SK-N-SH (cell line): ENCODE measurements around the gene CSNK1G3. TPM values are rescaled to one million over a fixed set of nuclear protein-coding genes. Genes with fewer than 3 reads are reported as not detected.

Source experiments
- CTCF ChIA-PET: fragments of 300-600, 350-600 bp; formaldehyde crosslinking; extraction: SDS; loops from one replicate; lab custom pipeline; 2021; lab: Yijun Ruan, JAX
- POLR2A ChIA-PET: fragments of 350-600 bp; sonication (Branson Sonifier 250); formaldehyde crosslinking; extraction: SDS; loops from one replicate; lab custom pipeline; 2020; ENCODE audit warnings: antibody characterized with exemption, inconsistent platforms; lab: Yijun Ruan, JAX
- DNase-seq: peaks from one replicate; pipeline ENCODE4 v3.0.0; 2012
- H2AFZ ChIP-seq: fragments of 200-600 bp; sonication (generic); 2 replicates; pipeline ENCODE4 v1.8.1; 2016; ENCODE audit warnings: antibody characterized with exemption, mild to moderate bottlenecking, low read depth
- H3F3A ChIP-seq: fragments of 200-600 bp; sonication (generic); replicated peaks from 2 replicates; pipeline ENCODE3; 2016; ENCODE audit warnings: antibody characterized with exemption, mild to moderate bottlenecking; ENCODE audit not compliant: insufficient read depth
- H3K27ac ChIP-seq, 2 experiments: fragments of 200-500 bp in 1 of 2; fragments of 200-600 bp in 1 of 2; sonication (Bioruptor generic) in 1 of 2; sonication (generic), shearing (Covaris generic) in 1 of 2; 2 replicates each; pipeline versions ENCODE4 v1.5.1 to v1.6.1; 2014 to 2016; ENCODE audit warnings: low read depth in 2 of 2, inconsistent platforms in 1 of 2, low read length in 1 of 2, mild to moderate bottlenecking in 1 of 2, mixed read lengths in 1 of 2
- H3K27me3 ChIP-seq: fragments of 200-600 bp; sonication (generic), shearing (Covaris generic); 2 replicates; pipeline ENCODE4 v1.6.1; 2016; ENCODE audit warnings: mixed run types; ENCODE audit not compliant: insufficient read depth
- H3K36me3 ChIP-seq, 2 experiments: fragments of 200-500 bp in 1 of 2; fragments of 200-600 bp in 1 of 2; sonication (Bioruptor generic) in 1 of 2; sonication (generic) in 1 of 2; replicated peaks in 1 of 2; 2 replicates each; pipeline versions ENCODE3 to v1.5.1; 2014 to 2016; ENCODE audit warnings: low read length in 1 of 2, mild to moderate bottlenecking in 1 of 2; ENCODE audit not compliant: insufficient read depth in 2 of 2, control insufficient read depth in 1 of 2
- H3K4me1 ChIP-seq, 2 experiments: fragments of 200-500 bp in 1 of 2; fragments of 200-600 bp in 1 of 2; sonication (Bioruptor generic) in 1 of 2; sonication (generic), shearing (Covaris generic) in 1 of 2; 2 replicates each; pipeline versions ENCODE4 v1.5.1 to v1.6.1; 2014 to 2016; ENCODE audit warnings: low read depth in 1 of 2, low read length in 1 of 2, mixed run types in 1 of 2; ENCODE audit not compliant: insufficient read depth in 2 of 2, control insufficient read depth in 1 of 2
- H3K4me2 ChIP-seq: fragments of 200-600 bp; sonication (generic), shearing (Covaris generic); 2 replicates; pipeline ENCODE4 v1.6.1; 2017; ENCODE audit warnings: mixed run types
- H3K4me3 ChIP-seq, 2 experiments: fragments of 200-500 bp in 1 of 2; fragments of 200-600 bp in 1 of 2; sonication (Bioruptor generic) in 1 of 2; sonication (generic), shearing (Covaris generic) in 1 of 2; 2 replicates each; pipeline versions ENCODE4 v1.5.1 to v1.8.1; 2014 to 2016; ENCODE audit warnings: low read depth in 2 of 2, inconsistent platforms in 1 of 2, low read length in 1 of 2, mild to moderate bottlenecking in 1 of 2, mixed read lengths in 1 of 2, moderate library complexity in 1 of 2
- H3K79me2 ChIP-seq: fragments of 200-600 bp; sonication (generic); 2 replicates; pipeline ENCODE4 v1.8.1; 2017; ENCODE audit warnings: mild to moderate bottlenecking; ENCODE audit not compliant: insufficient read depth
- H3K9ac ChIP-seq: fragments of 200-600 bp; sonication (generic); 2 replicates; pipeline ENCODE4 v1.6.1; 2017; ENCODE audit warnings: mixed run types
- H3K9me2 ChIP-seq: fragments of 200-600 bp; sonication (generic); 2 replicates; pipeline ENCODE4 v1.6.1; 2017; ENCODE audit warnings: mixed run types
- H3K9me3 ChIP-seq: fragments of 200-600 bp; sonication (generic); 2 replicates; pipeline ENCODE4 v1.6.1; 2017; ENCODE audit warnings: mixed run types, mild to moderate bottlenecking, moderate library complexity
- H4K20me1 ChIP-seq: fragments of 200-600 bp; sonication (generic); 2 replicates; pipeline ENCODE4 v1.6.1; 2017; ENCODE audit warnings: mild to moderate bottlenecking, mixed run types; ENCODE audit not compliant: insufficient read depth
- CHD2 ChIP-seq: fragments of 150-350 bp; IDR thresholded peaks from 2 replicates; pipeline ENCODE4 v1.6.1; 2018; ENCODE audit warnings: low read length; ENCODE audit not compliant: partially characterized antibody
- EP300 ChIP-seq, 2 experiments: IDR thresholded peaks; 2 replicates each; pipeline versions ENCODE4 v1.4.0 to v1.6.1; 2012; ENCODE audit warnings: borderline replicate concordance in 1 of 2, low read depth in 1 of 2, low read length in 1 of 2
- EZH2phosphoT487 ChIP-seq: fragments of 200-600 bp; sonication (generic); IDR thresholded peaks from 2 replicates; pipeline ENCODE4 v1.6.1; 2017; ENCODE audit warnings: low read depth, mixed run types, mild to moderate bottlenecking, antibody characterized with exemption, moderate library complexity, borderline replicate concordance
- FOSL2 ChIP-seq: IDR thresholded peaks from 2 replicates; pipeline ENCODE4 v1.4.0; 2012; ENCODE audit warnings: low read depth, mild to moderate bottlenecking, moderate library complexity, borderline replicate concordance
- FOXM1 ChIP-seq: IDR thresholded peaks from 2 replicates; pipeline ENCODE4 v1.4.0; 2012; ENCODE audit warnings: low read depth, mild to moderate bottlenecking
- JUND ChIP-seq: IDR thresholded peaks from 2 replicates; pipeline ENCODE4 v1.4.0; 2012
- MEF2A ChIP-seq: IDR thresholded peaks from 2 replicates; pipeline ENCODE4 v1.4.0; 2012; ENCODE audit warnings: low read depth, borderline replicate concordance
- MXI1 ChIP-seq: IDR thresholded peaks from 2 replicates; pipeline ENCODE4 v1.6.1; 2012; ENCODE audit warnings: mild to moderate bottlenecking, low read depth, low read length, improper control_type of control experiment
- RCOR1 ChIP-seq: fragments of 150-350 bp; IDR thresholded peaks from 2 replicates; pipeline ENCODE4 v1.6.1; 2017; ENCODE audit warnings: antibody characterized with exemption, low read length
- RXRA ChIP-seq: IDR thresholded peaks from 2 replicates; pipeline ENCODE4 v1.4.0; 2012; ENCODE audit warnings: low read depth, mild to moderate bottlenecking, borderline replicate concordance
- SMC3 ChIP-seq: IDR thresholded peaks from 2 replicates; pipeline ENCODE4 v1.6.1; 2012; ENCODE audit warnings: low read depth, low read length, improper control_type of control experiment
- TAF1 ChIP-seq: IDR thresholded peaks from 2 replicates; pipeline ENCODE4 v1.6.1; 2012; ENCODE audit warnings: low read depth, mild to moderate bottlenecking, low read length, moderate library complexity, borderline replicate concordance
- TEAD4 ChIP-seq: IDR thresholded peaks from 2 replicates; pipeline ENCODE4 v1.4.0; 2012; ENCODE audit warnings: mild to moderate bottlenecking, borderline replicate concordance; ENCODE audit not compliant: insufficient read depth
- YY1 ChIP-seq: IDR thresholded peaks from 2 replicates; pipeline ENCODE4 v1.4.0; 2012; ENCODE audit warnings: low read depth, mild to moderate bottlenecking
- WGBS: methylation state at CpG from one replicate; pipeline ENCODE4 v1.1.6; 2017; ENCODE audit warnings: low lambda C conversion rate; 5-methylcytosine and 5-hydroxymethylcytosine counted together
- polyA plus RNA-seq, 3 experiments: library from polyadenylated mRNA; depleted of rRNA; stranded (reverse); fragments of >200 nt; gene quantifications; 2 replicates each; pipeline ENCODE4 v1.2.3, GENCODE V29; 2012
- TF ChIP-seq, protein P1 (sequence below): IDR thresholded peaks from 2 replicates; pipeline ENCODE4 v1.4.0; 2012; ENCODE audit warnings: low read depth
- TF ChIP-seq, protein P2 (sequence below): IDR thresholded peaks from 2 replicates; pipeline ENCODE4 v1.4.0; 2012; ENCODE audit warnings: low read depth, borderline replicate concordance
- TF ChIP-seq, protein P3 (sequence below): fragments of 150-350 bp; IDR thresholded peaks from 2 replicates; pipeline ENCODE4 v1.6.1; 2016; ENCODE audit warnings: mild to moderate bottlenecking, low read depth, low read length
- TF ChIP-seq, protein P4 (sequence below): IDR thresholded peaks from 2 replicates; pipeline ENCODE4 v1.4.0; 2012; ENCODE audit warnings: low read depth, borderline replicate concordance

Gene CSNK1G3
- polyA plus RNA-seq, 1 of the 3 experiments (the other 2 are of a cell fraction): 13.1 TPM

DNA sequence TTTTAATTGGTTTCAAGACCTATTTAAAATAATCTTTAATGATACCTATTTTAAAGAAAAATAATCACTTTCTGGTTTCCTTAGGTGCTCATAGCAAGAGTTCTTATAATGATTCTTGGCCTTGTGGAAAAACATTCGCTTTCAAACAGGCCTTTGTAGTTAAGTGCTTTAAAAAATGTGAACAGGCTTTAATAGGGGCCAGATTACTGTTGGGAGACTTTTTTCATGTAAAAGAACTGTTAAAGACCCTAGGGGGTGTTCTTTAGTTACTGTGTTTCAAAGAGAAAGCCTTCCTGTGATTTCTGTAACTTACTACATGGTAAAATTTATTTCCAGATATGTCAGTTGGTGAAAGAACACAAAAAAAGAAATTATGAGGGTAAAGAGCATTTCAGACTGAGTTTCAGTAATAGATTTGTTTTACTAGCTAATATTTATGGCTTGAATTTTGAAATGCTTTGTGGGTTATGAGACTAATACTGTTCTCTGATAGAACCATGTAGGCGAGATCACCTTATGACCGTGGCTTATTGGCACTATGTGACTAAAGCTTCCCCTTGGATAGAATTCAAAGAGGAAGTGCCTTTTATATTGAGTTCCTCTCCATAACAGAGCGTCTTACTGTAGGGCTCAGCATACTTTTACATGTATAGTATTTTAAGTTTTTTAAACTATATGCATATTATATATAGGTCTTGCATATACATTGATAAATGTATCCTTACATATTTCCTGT, 70.7 kb downstream of the CSNK1G3 start:
- Histone ChIP-seq H3F3A (peaks cover 4% of the 10 kb centered on the region), H3K4me2 (no peak overlapping the region), H2AFZ (no peak overlapping the region), H3K9ac (no peak overlapping the region), H3K4me1 (no peaks in the 10 kb centered on the region; a peak in 1 of 4 replicates), H3K27ac (no peak overlapping the region), H3K27me3 (no peaks in the 10 kb centered on the region), H3K4me3 (no peak overlapping the region), H3K79me2 (0 out of 2 replicates have a peak, but pooled peaks cover 6% of the 10 kb centered on the region), H3K9me3 (no peaks in the 10 kb centered on the region), H3K9me2 (no peaks in the 10 kb centered on the region), H4K20me1 (no peaks in the 10 kb centered on the region), H3K36me3 (peaks cover 16 to 46% of the 10 kb centered on the region in 2 experiments)
- DNase-seq: no peak
- CTCF ChIA-PET: interaction anchor here (1.0 kb wide), 1 partner anchor 125 kb away, joined by 3 read pairs; no protein-coding TSS in a partner anchor
- TF ChIP-seq TAF1: no peak
- TF ChIP-seq FOSL2: no peak
- TF ChIP-seq, protein P1, sequence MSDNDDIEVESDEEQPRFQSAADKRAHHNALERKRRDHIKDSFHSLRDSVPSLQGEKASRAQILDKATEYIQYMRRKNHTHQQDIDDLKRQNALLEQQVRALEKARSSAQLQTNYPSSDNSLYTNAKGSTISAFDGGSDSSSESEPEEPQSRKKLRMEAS: no peak
- TF ChIP-seq MXI1: no peak
- TF ChIP-seq TEAD4: no peak
- TF ChIP-seq, protein P2, sequence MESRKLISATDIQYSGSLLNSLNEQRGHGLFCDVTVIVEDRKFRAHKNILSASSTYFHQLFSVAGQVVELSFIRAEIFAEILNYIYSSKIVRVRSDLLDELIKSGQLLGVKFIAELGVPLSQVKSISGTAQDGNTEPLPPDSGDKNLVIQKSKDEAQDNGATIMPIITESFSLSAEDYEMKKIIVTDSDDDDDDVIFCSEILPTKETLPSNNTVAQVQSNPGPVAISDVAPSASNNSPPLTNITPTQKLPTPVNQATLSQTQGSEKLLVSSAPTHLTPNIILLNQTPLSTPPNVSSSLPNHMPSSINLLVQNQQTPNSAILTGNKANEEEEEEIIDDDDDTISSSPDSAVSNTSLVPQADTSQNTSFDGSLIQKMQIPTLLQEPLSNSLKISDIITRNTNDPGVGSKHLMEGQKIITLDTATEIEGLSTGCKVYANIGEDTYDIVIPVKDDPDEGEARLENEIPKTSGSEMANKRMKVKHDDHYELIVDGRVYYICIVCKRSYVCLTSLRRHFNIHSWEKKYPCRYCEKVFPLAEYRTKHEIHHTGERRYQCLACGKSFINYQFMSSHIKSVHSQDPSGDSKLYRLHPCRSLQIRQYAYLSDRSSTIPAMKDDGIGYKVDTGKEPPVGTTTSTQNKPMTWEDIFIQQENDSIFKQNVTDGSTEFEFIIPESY: no peak
- TF ChIP-seq CHD2: no peak
- TF ChIP-seq FOXM1: no peak
- no peak for TF ChIP-seq RCOR1
- no peak for TF ChIP-seq EP300 (IDR thresholded peaks at IDR 0.05; ENCODE audit: borderline replicate concordance in 1 of 2, low read depth in 1 of 2, low read length in 1 of 2)
- 96% methylated on average over 4 of the region's 4 CpGs for WGBS
- POLR2A ChIA-PET: no interaction called here

DNA sequence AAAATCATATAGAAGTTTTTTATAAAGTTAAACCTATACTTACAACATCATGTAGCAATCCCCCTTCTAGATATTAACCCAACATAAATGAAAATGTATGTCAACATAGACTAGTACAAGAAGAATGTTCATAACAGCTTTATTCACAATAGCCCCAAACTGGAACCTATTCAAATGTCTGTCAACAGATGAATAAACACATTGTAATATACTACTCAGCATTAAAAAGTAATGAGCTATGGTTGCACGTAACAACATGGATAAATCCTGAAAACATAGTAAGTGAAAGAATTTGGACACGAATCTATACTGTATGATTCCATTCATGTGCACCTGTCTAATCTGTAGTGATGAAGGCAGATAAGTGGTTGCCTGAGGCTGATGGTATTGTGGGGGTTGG, 73.9 kb downstream of the CSNK1G3 start:
- ChIA-PET CTCF (interaction anchor here (0.6 to 1.2 kb wide), 2 partner anchors 25 to 877 kb away, joined by 3 to 5 read pairs; no protein-coding TSS in a partner anchor), POLR2A (no interaction called here)
- Histone ChIP-seq H4K20me1 (no peaks in the 10 kb centered on the region), H3K4me2 (no peak overlapping the region), H3K36me3 (peaks cover 14 to 52% of the 10 kb centered on the region in 2 experiments), H3K4me1 (no peaks in the 10 kb centered on the region; a peak in 1 of 4 replicates), H3K79me2 (0 out of 2 replicates have a peak, but pooled peaks cover 6% of the 10 kb centered on the region), H3F3A (no peaks in the 10 kb centered on the region), H3K27me3 (no peaks in the 10 kb centered on the region), H2AFZ (no peak overlapping the region), H3K9ac (no peak overlapping the region), H3K4me3 (no peak overlapping the region), H3K9me2 (peaks cover 5% of the 10 kb centered on the region; the same call in 1 of the 2 replicates), H3K9me3 (no peaks in the 10 kb centered on the region), H3K27ac (no peak overlapping the region)
- WGBS: 95% methylated on average over 2 of the region's 2 CpGs
- TF ChIP-seq JUND (no peak), RCOR1 (no peak), FOXM1 (no peak), SMC3 (no peak), YY1 (no peak), EP300 (IDR thresholded peaks at IDR 0.05; ENCODE audit: borderline replicate concordance in 1 of 2, low read depth in 1 of 2, low read length in 1 of 2) (no peak), RXRA (no peak), MEF2A (no peak), EZH2phosphoT487 (no peak), MXI1 (no peak), TAF1 (no peak)
- TF ChIP-seq, protein P3, sequence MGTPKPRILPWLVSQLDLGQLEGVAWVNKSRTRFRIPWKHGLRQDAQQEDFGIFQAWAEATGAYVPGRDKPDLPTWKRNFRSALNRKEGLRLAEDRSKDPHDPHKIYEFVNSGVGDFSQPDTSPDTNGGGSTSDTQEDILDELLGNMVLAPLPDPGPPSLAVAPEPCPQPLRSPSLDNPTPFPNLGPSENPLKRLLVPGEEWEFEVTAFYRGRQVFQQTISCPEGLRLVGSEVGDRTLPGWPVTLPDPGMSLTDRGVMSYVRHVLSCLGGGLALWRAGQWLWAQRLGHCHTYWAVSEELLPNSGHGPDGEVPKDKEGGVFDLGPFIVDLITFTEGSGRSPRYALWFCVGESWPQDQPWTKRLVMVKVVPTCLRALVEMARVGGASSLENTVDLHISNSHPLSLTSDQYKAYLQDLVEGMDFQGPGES: no peak
- TF ChIP-seq, protein P4, sequence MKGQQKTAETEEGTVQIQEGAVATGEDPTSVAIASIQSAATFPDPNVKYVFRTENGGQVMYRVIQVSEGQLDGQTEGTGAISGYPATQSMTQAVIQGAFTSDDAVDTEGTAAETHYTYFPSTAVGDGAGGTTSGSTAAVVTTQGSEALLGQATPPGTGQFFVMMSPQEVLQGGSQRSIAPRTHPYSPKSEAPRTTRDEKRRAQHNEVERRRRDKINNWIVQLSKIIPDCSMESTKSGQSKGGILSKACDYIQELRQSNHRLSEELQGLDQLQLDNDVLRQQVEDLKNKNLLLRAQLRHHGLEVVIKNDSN: no peak
- no peak for DNase-seq
